AG20443 (cell line): ENCODE results near the gene CTSH.
A peak's percentile ranks its signal among the peaks of the same experiment; 100 is the strongest.
"Not testable (repeated sequence)": the region's sequence is repeated elsewhere in the genome, so short reads cannot be mapped to it uniquely, and the experiment has no call there.

Source experiments
- DNase-seq: peaks from one replicate; pipeline ENCODE4 v3.0.0; 2012; ENCODE audit warnings: low spot score, mixed read lengths

CTSH gene

DNA sequence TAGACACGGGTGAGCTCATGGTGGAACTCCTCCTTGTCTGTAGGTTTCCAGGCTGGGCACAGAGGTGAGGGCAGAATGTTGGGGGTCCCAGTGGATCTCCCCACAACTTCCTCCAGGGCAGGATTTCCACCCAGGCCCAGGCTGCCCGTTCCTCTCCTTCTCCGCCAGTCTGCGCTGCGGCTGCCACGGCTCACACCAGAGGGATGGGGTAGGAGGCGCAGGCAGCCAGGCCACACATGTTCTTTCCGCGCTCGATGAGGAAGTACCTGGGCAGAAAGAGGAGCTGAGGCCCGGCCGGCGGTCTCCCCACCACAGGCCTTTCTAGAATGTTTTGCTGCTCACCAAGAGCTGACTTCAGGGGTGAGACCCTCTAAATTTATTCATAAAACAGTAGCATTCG is 22.9 kb downstream of the CTSH start:
- no peak for DNase-seq

DNA sequence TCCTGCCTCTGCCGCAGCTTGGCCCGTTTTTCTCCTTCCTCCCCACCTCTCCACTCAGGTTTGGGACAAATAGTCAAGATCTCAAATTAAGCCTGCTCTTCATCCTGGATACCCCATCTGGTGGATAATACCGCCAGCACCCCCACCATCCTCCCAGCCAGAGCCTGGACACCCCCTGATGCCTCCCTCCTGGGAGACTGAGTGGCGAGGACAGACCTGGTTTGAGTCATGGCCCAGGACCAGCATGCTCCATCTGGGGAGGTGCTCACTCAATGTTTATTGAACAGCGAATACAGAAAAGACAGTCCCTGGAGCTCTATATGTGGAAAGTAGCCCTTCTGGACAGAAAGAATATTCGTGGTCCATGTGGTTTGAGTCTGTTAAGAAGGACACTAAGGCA is 23.3 kb downstream of the CTSH start:
- no peak for DNase-seq

DNA sequence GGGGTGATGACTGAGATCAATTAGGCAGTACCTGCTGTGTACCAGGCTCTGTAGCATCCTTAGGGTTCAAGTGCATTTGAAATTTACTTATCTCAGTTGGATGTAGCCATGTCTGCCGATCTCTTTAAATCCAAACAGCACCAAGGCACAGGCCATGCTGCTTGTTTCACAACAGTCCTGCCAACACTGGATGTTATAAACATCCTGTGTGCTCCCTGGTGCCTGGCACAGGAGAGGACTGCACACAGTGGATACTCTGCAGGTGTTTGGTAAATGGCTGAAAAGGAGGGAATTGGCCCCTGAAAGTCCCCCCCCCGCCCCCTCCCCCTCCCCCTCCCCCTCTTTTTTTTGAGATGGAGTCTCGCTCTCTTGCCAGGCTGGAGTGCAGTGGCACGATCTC is 27.0 kb downstream of the CTSH start:
- DNase-seq = no peak

DNA sequence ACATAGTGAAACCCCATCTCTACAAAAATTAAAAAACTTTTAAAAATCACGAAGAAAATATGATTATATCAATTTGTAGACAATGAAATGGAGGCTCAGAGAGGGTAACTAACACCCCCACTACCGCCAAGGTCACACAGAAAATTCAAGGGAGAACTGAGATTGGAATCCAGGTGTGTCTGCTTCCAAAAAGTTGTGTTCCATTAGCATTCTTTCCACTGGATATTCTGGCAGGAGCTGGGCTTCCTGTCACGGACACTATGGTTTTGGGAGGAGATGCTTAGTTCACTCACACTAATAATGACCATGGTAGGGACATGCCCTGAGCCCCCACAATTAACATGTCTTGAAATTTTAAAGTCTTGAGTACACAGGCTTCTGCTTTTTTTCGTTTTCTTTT is 28.8 kb downstream of the CTSH start:
- DNase-seq = peak; percentile 13

DNA sequence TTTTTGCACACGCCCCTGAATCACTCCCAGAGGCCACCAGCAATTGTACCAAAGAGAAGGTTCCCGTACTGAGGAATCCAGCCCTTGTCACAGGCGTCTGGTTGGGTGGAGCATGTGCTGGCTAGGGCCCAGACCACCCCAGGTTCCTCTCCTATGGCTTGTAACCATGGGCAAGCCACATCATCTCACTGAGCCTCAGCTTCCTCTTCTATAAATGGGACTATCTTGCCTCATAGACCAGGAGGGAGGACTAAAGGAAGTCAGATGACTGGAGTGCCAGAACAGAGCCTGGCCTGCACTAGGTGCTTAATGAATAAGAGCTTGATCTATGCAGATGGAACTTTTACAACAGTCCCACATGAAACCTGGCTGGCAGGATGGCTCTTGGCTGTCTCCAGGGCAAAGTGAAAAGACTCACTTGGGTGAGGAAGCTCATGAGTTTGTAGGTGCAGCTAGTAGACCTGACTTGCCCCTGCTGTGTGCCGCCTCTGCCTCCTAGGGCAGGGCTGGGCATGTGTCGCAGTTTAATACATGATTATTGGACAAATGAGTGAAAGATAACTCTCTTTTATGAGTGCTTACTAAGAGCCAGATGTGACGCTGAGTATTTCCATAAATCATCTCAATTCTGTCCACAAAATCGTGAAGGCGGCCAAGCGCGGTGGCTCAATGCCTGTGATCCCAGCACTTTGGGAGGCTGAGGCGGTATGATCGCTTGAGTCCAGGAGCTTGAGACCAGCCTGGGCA is 29.3 kb downstream of the CTSH start:
- DNase-seq = peak; percentile 50

DNA sequence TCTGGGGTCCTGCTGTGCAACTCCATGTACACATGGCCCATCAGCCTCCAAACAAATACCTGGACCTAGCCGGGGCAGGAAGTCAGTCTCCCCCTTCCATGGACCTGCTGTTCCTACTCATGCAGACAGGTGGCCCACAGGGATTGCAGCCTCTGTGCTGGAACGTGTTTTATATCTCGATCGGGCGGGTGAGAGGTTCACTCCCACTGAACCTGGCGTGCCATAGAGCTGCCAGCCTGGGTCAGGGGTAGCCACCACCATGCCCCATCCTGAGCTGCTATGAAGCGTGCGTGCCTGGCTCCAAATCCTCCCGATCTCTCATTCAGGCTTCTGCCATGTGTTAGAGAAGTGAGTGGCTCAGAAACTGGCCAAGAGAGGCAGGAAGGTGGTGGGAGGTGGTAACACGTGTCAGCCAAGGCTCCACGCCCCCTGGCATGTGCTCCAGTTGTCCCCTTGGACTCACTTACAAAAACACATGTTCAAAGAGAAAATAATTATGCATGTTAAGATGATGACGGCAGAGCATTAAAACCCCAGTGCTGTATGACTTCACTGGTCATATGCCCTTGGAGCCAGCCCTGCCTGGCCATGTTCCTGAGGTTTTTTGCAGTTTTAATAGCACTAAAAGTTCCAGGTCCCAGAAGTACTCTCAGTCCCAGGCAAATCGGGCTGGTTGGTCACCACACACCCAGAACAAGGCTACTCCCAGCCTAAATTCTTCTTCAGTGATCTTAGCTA is 30.6 kb downstream of the CTSH start:
- peak; percentile 48 for DNase-seq

DNA sequence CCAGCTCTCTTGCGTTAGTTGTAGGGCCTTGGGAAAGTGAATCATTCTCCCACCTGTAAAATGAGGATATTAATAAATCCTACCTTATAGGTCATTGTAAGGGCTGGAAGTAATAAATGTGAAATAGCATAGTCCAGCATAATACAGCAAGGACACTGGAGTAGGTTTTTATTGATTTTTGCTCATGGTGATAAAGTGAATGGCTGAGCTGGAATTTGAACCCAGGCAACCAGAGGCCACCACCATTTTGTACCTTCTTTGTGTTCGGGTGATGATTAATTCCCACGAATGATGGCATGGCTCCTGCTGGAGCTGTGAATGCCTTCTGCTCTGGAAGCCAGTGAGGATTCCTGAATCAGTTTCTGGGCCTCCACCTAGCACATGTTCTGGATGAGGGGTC is 31.8 kb downstream of the CTSH start:
- DNase-seq = no peak

DNA sequence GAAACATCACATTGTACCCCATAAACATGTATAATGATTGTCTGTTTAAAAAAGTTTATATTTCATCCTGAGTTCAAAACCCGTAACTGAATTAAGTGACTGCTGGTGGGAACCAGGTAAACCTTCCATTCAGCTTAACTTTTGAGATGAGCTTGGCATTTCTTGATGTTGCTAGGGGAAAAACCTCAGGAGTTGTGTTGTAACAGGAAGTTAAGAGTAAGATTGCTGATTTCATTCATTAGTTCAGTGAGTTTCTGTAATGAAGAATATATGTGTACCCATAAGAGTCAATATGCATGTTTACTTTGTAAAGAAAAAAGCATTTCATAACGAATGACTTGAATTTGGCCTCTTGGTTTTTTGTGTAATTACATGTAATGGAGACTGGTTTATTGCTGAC is 32.5 kb downstream of the CTSH start:
- no peak for DNase-seq

DNA sequence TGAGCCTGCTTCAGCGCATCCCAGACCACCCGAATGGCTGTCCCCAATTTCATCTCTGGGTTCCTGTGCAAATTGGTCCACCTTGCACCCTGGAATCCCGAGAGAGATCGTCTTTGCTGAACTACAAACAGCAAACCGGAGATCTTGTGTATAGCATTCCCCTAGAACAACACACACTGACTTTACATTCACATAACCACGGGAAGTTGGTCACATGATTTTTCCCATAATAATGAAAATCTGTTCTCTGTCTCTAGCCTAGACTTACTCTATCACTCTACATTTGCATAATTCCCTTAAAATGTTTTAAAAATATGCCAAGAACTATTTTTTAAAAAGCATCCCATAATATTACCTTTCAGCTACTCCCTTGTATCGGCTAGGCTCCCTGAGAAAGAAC is 34.6 kb downstream of the CTSH start:
- DNase-seq = no peak

DNA sequence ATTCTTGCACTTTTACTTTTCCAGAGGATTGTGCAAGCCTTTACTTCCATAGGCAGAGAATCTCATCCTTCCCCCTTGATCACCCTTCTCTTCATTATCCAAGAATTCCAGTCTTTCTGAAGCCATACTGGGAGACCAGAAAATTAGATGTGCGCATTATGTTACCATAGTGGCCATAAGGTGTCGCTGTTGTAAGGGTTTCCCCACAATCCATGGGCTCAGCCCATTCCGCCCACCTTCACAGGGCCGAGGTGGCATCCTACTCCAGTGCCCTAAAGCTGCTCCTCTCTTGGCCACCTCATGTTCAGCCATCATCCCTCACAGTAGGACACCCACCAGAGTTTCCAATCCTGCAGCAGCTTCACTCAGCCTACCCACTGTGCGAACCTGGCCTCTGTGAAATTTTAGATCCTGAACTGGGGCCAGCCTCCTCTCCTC is 35.0 kb downstream of the CTSH start:
- DNase-seq = peak; percentile 63

DNA sequence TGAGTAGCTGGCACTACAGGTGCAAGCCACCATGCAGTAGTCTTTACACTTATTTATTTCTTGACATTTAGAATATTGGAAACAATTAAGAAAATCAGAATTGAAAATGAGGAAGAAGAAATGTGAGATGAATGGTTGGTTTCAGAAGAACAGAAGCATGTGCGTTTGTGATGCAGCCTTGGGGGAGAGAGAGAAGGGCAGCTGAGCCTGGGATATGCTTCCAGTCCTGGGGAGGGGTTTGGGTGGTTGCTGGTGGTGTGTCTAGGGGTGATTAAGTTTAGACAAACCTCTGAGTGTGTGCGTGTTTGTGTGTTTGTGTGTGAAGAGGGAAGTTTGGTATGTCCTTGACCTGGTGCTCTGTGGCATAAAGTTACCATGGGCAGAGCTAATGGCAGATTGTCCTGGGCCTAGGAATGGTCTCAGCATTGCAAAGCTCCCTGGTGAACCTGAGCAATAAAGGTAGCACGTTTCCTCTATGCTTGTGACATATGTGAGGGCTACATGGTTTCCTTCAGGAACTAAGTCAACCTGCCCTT is 35.6 kb downstream of the CTSH start:
- no peak for DNase-seq

DNA sequence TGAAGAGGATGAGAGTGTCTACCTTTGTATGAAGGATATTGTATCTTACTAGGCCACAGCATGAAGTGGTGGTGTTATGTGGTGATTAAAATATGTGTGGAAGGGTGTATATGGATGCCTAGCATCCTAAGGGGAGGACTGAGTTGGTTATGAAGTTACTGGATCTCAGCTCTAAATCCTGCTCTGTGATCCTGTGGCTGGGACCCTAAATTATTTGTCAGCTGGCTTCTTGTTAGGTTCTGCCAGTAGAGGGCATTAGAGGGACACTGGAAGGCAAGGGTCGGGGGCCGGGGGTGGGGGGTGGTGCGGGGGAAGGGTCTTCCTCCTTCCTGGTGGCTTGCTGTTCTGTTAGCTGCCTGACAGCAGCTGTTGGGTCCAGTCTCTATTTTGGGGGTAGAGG is 37.3 kb downstream of the CTSH start:
- no peak for DNase-seq

DNA sequence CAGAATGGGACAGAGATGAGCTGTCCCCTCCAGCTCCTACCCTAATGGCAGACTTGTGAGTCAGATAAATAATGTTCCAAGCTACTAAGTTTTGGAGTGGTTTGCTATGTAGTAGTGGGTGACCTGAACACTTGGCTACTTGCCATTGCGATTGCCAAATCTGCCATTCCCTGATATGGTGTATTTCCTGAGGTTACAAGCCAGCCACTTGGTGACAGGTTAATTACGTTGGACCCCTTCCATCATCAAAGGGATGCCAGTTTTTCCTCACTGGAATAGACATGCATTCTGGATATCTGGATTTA is 38.6 kb downstream of the CTSH start:
- DNase-seq = peak; percentile 81

DNA sequence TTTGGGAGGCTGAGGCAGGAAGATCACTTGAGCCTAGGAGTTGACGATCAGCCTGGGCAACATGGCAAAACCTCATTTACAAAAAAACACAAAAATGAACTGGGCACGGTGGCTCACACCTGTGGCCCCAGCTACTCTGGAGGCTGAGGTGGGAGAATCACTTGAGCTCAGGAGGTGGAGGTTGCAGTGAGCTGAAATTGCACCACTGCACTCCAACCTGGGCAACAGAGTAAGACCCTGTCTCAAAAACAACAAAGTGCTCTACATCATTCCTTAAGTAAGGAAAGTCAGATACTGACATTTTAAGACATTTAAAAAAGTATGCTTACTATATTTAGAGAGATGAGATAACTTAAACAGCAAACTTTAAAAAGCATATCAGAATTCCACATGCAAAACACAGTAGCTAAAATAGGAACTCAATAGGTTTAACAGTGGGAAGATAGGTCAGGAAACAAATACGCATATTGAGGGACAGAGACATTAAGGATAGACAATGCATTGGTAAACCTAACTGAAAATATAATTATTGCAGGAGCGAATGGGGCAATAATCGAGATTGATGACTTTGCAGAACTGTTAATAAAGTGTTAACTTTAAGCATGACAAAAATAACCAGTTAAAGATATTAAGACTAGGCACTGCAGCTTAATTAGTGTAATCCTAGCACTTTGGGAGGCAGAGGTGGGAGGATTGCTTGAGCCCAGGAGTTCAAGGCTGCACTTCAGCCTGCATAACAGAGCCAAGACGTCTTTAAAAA is 40.1 kb downstream of the CTSH start:
- no peak for DNase-seq

DNA sequence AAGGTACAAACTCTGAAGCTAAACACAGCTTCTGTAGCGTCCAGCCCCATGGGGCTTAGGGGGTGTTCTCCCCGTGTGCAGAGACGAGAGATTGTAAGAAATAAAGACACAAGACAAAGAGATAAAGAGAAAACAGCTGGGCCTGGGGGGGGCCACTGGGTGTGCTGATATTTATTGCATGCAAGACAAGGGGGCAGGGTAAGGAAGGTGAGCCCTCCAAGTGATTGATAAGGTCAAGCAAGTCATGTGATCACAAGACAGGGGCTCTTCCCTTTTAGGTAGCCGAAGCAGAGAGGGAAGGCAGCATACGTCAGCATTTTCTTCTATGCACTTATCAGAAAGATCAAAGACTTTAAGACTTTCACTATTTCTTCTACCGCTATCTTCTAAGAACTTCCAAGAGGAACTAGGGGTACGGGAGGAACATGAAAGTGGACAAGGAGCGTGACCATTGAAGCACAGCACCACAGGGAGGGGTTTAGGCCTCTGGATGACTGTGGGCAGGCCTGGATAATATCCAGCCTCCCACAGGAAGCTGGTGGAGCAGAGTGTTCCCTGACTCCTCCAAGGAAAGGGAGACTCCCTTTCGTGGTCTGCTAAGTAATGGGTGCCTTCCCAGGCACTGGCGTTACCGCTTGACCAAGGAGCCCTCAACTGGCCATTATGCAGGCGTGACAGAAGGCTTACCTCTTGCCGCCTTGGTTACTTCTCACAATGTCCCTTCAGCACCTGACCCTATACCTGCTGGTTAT is 42.4 kb downstream of the CTSH start:
- not testable (repeated sequence) for DNase-seq

DNA sequence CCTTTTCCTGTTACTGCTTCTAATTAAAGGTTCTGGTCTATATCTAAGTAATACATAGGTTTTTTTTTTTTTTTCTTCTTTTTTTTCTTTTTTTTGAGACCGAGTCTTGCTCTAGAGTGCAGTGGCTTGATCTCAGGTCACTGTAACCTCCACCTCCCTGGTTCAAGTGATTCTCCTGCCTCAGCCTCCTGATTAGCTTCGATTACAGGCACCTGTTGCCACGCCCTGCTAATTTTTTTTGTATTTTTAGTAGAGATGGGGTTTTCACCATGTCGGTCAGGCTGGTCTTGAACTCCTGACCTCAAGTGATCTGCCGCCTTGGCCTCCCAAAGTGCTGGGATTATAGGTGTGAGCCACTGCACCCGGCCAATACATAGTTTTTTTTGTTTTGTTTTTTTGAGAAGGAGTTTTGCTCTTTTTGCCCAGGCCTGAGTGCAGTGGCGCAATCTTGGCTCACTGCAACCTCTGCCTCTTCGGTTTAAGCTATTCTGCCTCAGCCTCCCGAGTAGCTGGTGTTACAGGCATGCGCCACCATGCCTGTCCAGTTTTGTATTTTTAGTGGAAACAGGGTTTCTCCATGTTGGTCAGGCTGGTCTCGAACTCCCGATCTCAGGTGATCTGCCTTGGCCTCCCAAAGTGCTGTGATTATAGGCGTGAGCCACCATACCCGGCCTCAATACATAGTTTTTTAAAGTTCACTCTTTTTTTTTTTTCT is 43.9 kb downstream of the CTSH start:
- DNase-seq = not testable (repeated sequence)

DNA sequence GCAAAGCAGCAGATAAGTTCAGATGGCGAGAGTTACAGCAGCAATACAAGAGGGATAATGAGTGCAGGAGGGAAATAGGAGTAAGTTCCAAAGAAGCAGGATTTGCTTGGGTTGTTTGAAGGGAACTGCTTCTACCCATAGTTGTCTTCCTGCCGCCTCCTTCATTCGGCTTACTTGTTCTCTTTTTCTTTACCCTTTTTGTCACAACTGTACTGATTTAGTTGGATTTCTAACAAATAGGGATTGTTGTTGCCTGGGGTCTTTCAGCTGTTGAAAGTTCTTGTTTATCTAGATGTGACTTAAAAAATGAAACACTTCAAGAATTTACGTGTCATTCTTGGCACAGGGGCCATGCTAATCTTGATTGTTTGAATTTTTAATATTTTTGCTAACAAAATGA is 46.3 kb downstream of the CTSH start:
- no peak for DNase-seq

DNA sequence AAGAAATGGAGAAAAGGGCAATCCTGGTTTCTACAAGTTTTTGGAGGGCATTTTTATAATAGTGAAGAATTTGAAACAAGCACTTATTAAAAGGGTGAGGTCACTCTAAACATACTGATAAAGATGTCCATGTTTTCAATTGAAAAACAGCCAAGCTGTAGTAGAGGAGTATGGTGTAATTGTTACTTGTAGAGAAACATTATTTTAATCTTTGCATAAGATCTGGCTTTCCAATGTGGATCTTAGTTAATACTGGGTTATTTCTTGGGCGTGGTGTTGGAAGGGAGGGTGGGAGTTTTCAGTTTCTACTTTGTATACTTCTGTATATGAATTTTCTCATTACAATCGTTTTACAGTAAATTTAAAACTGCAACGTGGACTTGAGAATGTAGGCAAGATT is 49.4 kb downstream of the CTSH start:
- DNase-seq = no peak

DNA sequence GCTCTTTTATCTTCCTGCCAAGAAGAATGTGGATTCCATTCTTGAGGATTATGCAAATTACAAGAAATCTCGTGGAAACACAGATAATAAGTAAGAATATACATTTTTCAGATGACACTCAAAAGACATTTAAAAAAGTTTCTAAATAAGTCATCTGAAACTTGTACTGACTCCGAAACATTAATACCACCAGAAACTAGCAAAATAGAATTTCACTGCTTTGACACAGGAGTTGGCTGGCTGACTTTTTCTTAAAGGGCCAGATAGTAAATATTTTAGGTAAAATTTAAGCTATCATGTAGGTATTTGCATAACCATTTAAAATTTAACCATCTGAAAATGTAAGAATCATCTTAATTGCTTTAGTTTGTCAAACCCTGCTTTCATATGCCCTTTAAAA is 51.3 kb downstream of the CTSH start:
- DNase-seq = no peak

DNA sequence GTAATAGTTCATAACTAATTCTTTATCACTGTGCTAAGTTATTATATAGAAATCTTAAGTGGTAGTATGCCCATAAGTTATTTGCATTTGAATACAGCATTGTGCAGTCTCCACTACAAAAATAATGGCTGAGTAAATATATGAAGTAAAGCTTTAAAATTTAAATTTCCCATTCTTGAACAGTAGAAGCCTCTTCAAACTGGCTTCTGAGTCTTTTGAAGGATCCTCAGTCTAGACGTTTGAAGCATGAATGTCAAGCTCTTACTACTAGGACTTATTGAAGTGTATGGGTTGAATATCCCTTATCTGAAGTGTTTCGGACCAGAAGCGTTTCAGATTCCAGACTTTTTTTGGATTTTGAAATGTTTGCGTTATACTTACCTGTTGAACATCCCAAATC is 55.8 kb downstream of the CTSH start:
- DNase-seq = no peak

DNA sequence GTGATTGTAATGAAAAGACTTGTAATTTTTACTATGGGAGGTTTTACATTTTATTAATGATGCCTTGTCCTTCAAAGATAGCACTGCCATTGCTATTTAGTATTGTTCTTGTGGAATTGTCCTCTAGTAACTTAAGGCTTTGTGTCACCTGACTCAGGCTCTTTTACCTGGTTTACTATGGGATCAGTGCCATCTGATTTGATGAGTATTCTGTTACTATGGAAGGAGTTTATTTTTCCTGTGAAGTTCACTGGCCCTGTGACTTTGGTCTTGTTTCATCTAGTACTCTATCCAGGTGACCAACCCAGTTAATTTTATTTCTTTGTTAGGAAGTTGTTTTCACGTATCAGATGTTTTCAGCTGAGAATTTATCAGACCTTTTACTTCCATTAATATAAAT is 63.2 kb downstream of the CTSH start:
- DNase-seq = no peak

DNA sequence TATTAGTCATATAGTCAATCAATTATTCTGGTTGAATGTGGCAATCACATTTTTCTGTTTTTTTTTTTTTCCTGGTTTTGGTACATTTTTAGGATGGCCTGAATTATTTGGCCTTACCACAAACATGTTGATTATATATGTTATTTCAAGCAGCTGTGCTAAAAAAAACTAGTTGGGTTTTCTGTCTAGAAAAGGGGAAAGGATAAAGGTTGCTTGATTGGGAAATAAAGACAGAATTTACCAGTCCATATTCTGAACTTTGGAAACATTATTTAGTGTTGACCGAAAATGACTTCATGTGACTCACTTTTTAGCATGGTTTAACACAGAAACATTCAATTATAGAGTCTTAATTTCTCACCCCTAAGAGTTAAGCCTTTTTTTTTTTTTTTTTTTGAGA is 64.0 kb downstream of the CTSH start:
- DNase-seq = peak; percentile 11
